Activated CD4-positive, alpha-beta T cell treated with anti-CD3 and anti-CD28 coated beads for 36 hours (primary cell): ENCODE results near the gene COPB1. TPM values are rescaled to one million over a fixed set of nuclear protein-coding genes. Genes with fewer than 3 reads are reported as not detected.
"Not testable (repeated sequence)": the region's sequence is repeated elsewhere in the genome, so short reads cannot be mapped to it uniquely, and the experiment has no call there.

Source experiments
- ATAC-seq: fragments of 200-7000 bp; cut with Tn5 transposase; one replicate; pipeline ENCODE4 v1.10.0; 2021; ENCODE audit warnings: mild to moderate bottlenecking, moderate library complexity
- CTCF ChIA-PET: fragments of 350-600 bp; sonication (Branson Sonifier 250); formaldehyde crosslinking; loops from one replicate; lab custom pipeline; 2021; ENCODE audit warnings: antibody characterized with exemption; lab: Charles Lee
- POLR2A ChIA-PET: fragments of 350-600 bp; sonication (Branson Sonifier 250); formaldehyde crosslinking; loops from one replicate; lab custom pipeline; 2021; ENCODE audit warnings: antibody characterized with exemption, inconsistent platforms; lab: Charles Lee
- DNase-seq: peaks from one replicate; pipeline ENCODE4 v3.0.0-alpha.2; 2020
- H3K27ac Mint-ChIP-seq: one replicate; pipeline ENCODE4 v1.8.0; 2021; ENCODE audit warnings: mixed read lengths
- H3K27me3 Mint-ChIP-seq: one replicate; pipeline ENCODE4 v1.8.0; 2021; ENCODE audit warnings: mixed read lengths
- H3K36me3 Mint-ChIP-seq: one replicate; pipeline ENCODE4 v1.8.0; 2021; ENCODE audit warnings: low read depth, mixed read lengths
- H3K4me1 Mint-ChIP-seq: one replicate; pipeline ENCODE4 v1.8.0; 2021; ENCODE audit warnings: mixed read lengths
- H3K4me3 Mint-ChIP-seq: one replicate; pipeline ENCODE4 v1.8.0; 2021; ENCODE audit warnings: mild to moderate bottlenecking, moderate library complexity, mixed read lengths
- H3K9me3 Mint-ChIP-seq: one replicate; pipeline ENCODE4 v1.8.0; 2021; ENCODE audit warnings: low read depth, mixed read lengths
- intact Hi-C, 2 experiments: fragments of 100-400 bp; cut with DNase I in 1 of 2; cut with micrococcal nuclease in 1 of 2; formaldehyde crosslinking; loops; one replicate each; pipeline versions ENCODE4 v1.14.2 to v1.15.1; 2022 to 2024; cut with DNase I, micrococcal nuclease
- total RNA-seq, 2 experiments: library from RNA; stranded (reverse); gene quantifications; one replicate each; pipeline ENCODE4 v1.2.3, GENCODE V29; 2021

Gene COPB1
- total RNA-seq, 2 experiments from 2014 or later, result 102 to 106 TPM

GRCh38 chr11:14538271-14538925 is 38.8 kb upstream of the COPB1 start:
- Mint-ChIP-seq H3K36me3 (no peaks in the 10 kb centered on the region), H3K27ac (peak overlapping the region; percentile 13), H3K4me1 (peaks cover 22% of the 10 kb centered on the region), H3K4me3 (no peak overlapping the region), H3K9me3 (no peaks in the 10 kb centered on the region), H3K27me3 (no peaks in the 10 kb centered on the region)
- ATAC-seq (no peak), DNase-seq (no peak)
- intact Hi-C loops, result loop anchor here in 1 of 2 experiments (5.0 to 10.0 kb wide), 2 partner anchors 354 to 536 kb away; partner anchors contain the start of genes CALCB and CYP2R1
- ChIA-PET POLR2A (interaction anchor here (0.7 kb wide), 1 partner anchor 106 kb away, joined by 6 read pairs; no protein-coding TSS in a partner anchor), CTCF (interaction anchor here (0.7 to 3.4 kb wide), 6 partner anchors 8 to 370 kb away, joined by 3 to 19 read pairs (median 4); no protein-coding TSS in a partner anchor)

- DNase-seq, result peak; percentile 59
- POLR2A ChIA-PET, result no interaction called here
- Mint-ChIP-seq H3K27me3 (no peaks in the 10 kb centered on the region), H3K4me1 (peaks cover 22% of the 10 kb centered on the region), H3K27ac (peak overlapping the region; percentile 87), H3K4me3 (peak overlapping the region; percentile 59), H3K9me3 (no peaks in the 10 kb centered on the region), H3K36me3 (no peaks in the 10 kb centered on the region)
- peak; percentile 90 for ATAC-seq
- intact Hi-C loops, result loop anchor here (1.0 to 10.0 kb wide), 8 partner anchors 16 to 538 kb away; partner anchors contain the start of genes PSMA1 (in 2 of the 2), CALCB (in 1 of the 2), CYP2R1 (in 1 of the 2) and PDE3B (in 1 of the 2)
- CTCF ChIA-PET, result interaction anchor here (0.8 to 3.4 kb wide), 2 partner anchors 371 to 469 kb away, joined by 3 to 19 read pairs; no protein-coding TSS in a partner anchor
Measured at GRCh38 chr11:14537134-14537599, 37.6 kb upstream of the COPB1 start.

GRCh38 chr11:14535166-14535565 is 35.6 kb upstream of the COPB1 start:
- H3K27me3 Mint-ChIP-seq, H3K27ac Mint-ChIP-seq, H3K9me3 Mint-ChIP-seq, DNase-seq, H3K4me3 Mint-ChIP-seq, ATAC-seq, H3K36me3 Mint-ChIP-seq: not testable (repeated sequence)
- ChIA-PET CTCF (interaction anchor here (0.7 to 1.2 kb wide), 3 partner anchors 232 to 373 kb away, joined by 3 read pairs; no protein-coding TSS in a partner anchor), POLR2A (interaction anchor here (0.6 kb wide), 1 partner anchor 38 kb away, joined by 5 read pairs; no protein-coding TSS in a partner anchor)
- intact Hi-C loops, result loop anchor here in 1 of 2 experiments (5.0 to 10.0 kb wide), 2 partner anchors 357 to 540 kb away; partner anchors contain the start of genes CALCB and CYP2R1
- peaks cover 20% of the 10 kb centered on the region for H3K4me1 Mint-ChIP-seq

GRCh38 chr11:14529951-14530350 is 30.3 kb upstream of the COPB1 start:
- H3K36me3 Mint-ChIP-seq, result peaks cover 2% of the 10 kb centered on the region
- POLR2A ChIA-PET, result interaction anchor here (0.6 kb wide), 1 partner anchor 239 kb away, joined by 3 read pairs; no protein-coding TSS in a partner anchor

GRCh38 chr11:14529321-14529720 is 29.7 kb upstream of the COPB1 start:
- ChIA-PET CTCF (interaction anchor here (0.9 to 1.2 kb wide), 3 partner anchors 9 to 379 kb away, joined by 3 read pairs; partner anchors contain the start of gene PSMA1), POLR2A (no interaction called here)
- ATAC-seq (no peak), DNase-seq (no peak)
- Mint-ChIP-seq H3K4me1 (no peaks in the 10 kb centered on the region), H3K4me3 (no peak overlapping the region), H3K36me3 (peaks cover 2% of the 10 kb centered on the region), H3K9me3 (peaks cover 2% of the 10 kb centered on the region), H3K27ac (no peak overlapping the region), H3K27me3 (no peaks in the 10 kb centered on the region)
- intact Hi-C loops, result no loop called here

More at GRCh38 chr11:14529951-14530350, 30.3 kb upstream of the COPB1 start:
- Mint-ChIP-seq H3K9me3 (peaks cover 2% of the 10 kb centered on the region), H3K4me1 (no peaks in the 10 kb centered on the region), H3K27me3 (no peaks in the 10 kb centered on the region), H3K27ac (no peak overlapping the region), H3K4me3 (no peak overlapping the region)
- DNase-seq, result no peak
- CTCF ChIA-PET, result interaction anchor here (0.9 to 1.2 kb wide), 3 partner anchors 10 to 378 kb away, joined by 3 read pairs; partner anchors contain the start of gene PSMA1
- ATAC-seq, result no peak
- intact Hi-C loops, result loop anchor here in 1 of 2 experiments (10.0 kb wide), 1 partner anchor 545 kb away; the partner anchor contains the start of gene CALCB

GRCh38 chr11:14522801-14523200 is 23.2 kb upstream of the COPB1 start:
- CTCF ChIA-PET, result interaction anchor here (0.7 to 2.2 kb wide), 5 partner anchors 9 to 385 kb away, joined by 3 to 9 read pairs (median 3); partner anchors contain the start of gene CYP2R1
- H3K27ac Mint-ChIP-seq, result no peak overlapping the region
- H3K9me3 Mint-ChIP-seq, result no peaks in the 10 kb centered on the region
- H3K4me3 Mint-ChIP-seq, result no peak overlapping the region
- H3K36me3 Mint-ChIP-seq, result peaks cover 19% of the 10 kb centered on the region
- H3K27me3 Mint-ChIP-seq, result no peaks in the 10 kb centered on the region
- intact Hi-C loops, result loop anchor here in 1 of 2 experiments (5.0 kb wide), 1 partner anchor 550 kb away; the partner anchor contains the start of gene CALCB
- no peak for DNase-seq
- ATAC-seq, result no peak
- POLR2A ChIA-PET, result no interaction called here
- H3K4me1 Mint-ChIP-seq, result peaks cover 18% of the 10 kb centered on the region

GRCh38 chr11:14522245-14522644 is 22.6 kb upstream of the COPB1 start:
- POLR2A ChIA-PET, result no interaction called here
- CTCF ChIA-PET, result interaction anchor here (1.3 to 2.2 kb wide), 2 partner anchors 10 to 386 kb away, joined by 3 to 9 read pairs; no protein-coding TSS in a partner anchor
- ATAC-seq, result no peak

GRCh38 chr11:14520747-14521151 is 21.1 kb upstream of the COPB1 start:
- POLR2A ChIA-PET, result interaction anchor here (0.6 to 1.8 kb wide), 11 partner anchors 20 to 220 kb away, joined by 3 to 7 read pairs (median 4); no protein-coding TSS in a partner anchor
- CTCF ChIA-PET, result interaction anchor here (0.6 to 2.3 kb wide), 7 partner anchors 9 to 387 kb away, joined by 3 to 13 read pairs (median 3); no protein-coding TSS in a partner anchor
- intact Hi-C loops, result loop anchor here (1.0 to 5.0 kb wide), 14 partner anchors 16 to 852 kb away; partner anchors contain the start of genes COPB1 (in 2 of the 2), CALCB (in 1 of the 2) and FAR1 (in 1 of the 2)
- Mint-ChIP-seq H3K4me3 (peak overlapping the region; percentile 93), H3K27ac (peak overlapping the region; percentile 95), H3K27me3 (no peaks in the 10 kb centered on the region), H3K9me3 (no peaks in the 10 kb centered on the region), H3K4me1 (peaks cover 25% of the 10 kb centered on the region), H3K36me3 (peaks cover 29% of the 10 kb centered on the region)
- no peak for DNase-seq
- ATAC-seq, result no peak

More at GRCh38 chr11:14522245-14522644, 22.6 kb upstream of the COPB1 start:
- no peak for DNase-seq
- intact Hi-C loops, result loop anchor here in 1 of 2 experiments (5.0 kb wide), 1 partner anchor 550 kb away; the partner anchor contains the start of gene CALCB
- Mint-ChIP-seq H3K36me3 (peaks cover 24% of the 10 kb centered on the region), H3K27ac (no peak overlapping the region), H3K4me3 (no peak overlapping the region), H3K9me3 (no peaks in the 10 kb centered on the region), H3K27me3 (no peaks in the 10 kb centered on the region), H3K4me1 (peaks cover 24% of the 10 kb centered on the region)

GRCh38 chr11:14519917-14520746 is 20.5 kb upstream of the COPB1 start, which contains the start of gene PSMA1:
Gene PSMA1, minus strand, starts transcription at chr11:14520386. Its CDS starts 87 bp downstream, at chr11:14520299.
- ATAC-seq, result peak; percentile 87
- H3K9me3 Mint-ChIP-seq, result no peaks in the 10 kb centered on the region
- no peaks in the 10 kb centered on the region for H3K27me3 Mint-ChIP-seq
- H3K36me3 Mint-ChIP-seq, result peaks cover 29% of the 10 kb centered on the region
- H3K27ac Mint-ChIP-seq, result peak within 1 kb of the TSS; percentile 95
- DNase-seq, result peak; percentile 98
- H3K4me3 Mint-ChIP-seq, result peak within 1 kb of the TSS; percentile 93
- intact Hi-C loops, result loop anchor here (1.0 to 5.0 kb wide), 13 partner anchors 17 to 851 kb away; partner anchors contain the start of genes COPB1 (in 2 of the 2), CALCB (in 1 of the 2) and FAR1 (in 1 of the 2)
- POLR2A ChIA-PET, result interaction anchor here (0.6 to 1.8 kb wide), 11 partner anchors 20 to 220 kb away, joined by 3 to 7 read pairs (median 4); no protein-coding TSS in a partner anchor
- peaks cover 25% of the 10 kb centered on the region for H3K4me1 Mint-ChIP-seq
- CTCF ChIA-PET, result interaction anchor here (0.6 to 2.3 kb wide), 8 partner anchors 10 to 388 kb away, joined by 3 to 13 read pairs (median 3); no protein-coding TSS in a partner anchor

- ATAC-seq (peak; percentile 59), DNase-seq (peak; percentile 56)
- H3K36me3 Mint-ChIP-seq, result peaks cover 34% of the 10 kb centered on the region
- CTCF ChIA-PET, result interaction anchor here (0.9 to 2.3 kb wide), 2 partner anchors 16 to 388 kb away, joined by 3 to 13 read pairs; no protein-coding TSS in a partner anchor
- H3K4me3 Mint-ChIP-seq, result peak overlapping the region; percentile 93
- H3K27me3 Mint-ChIP-seq, result no peaks in the 10 kb centered on the region
- H3K27ac Mint-ChIP-seq, result peak overlapping the region; percentile 95
- peaks cover 25% of the 10 kb centered on the region for H3K4me1 Mint-ChIP-seq
- intact Hi-C loops, result no loop called here
- POLR2A ChIA-PET, result interaction anchor here (0.6 to 1.8 kb wide), 4 partner anchors 19 to 389 kb away, joined by 3 to 7 read pairs (median 4); no protein-coding TSS in a partner anchor
- H3K9me3 Mint-ChIP-seq, result no peaks in the 10 kb centered on the region
Measured at GRCh38 chr11:14519597-14519916, 19.9 kb upstream of the COPB1 start.
